DMS79 (cell line): ENCODE data around the gene ELK4.
A peak's percentile ranks its signal among the peaks of the same experiment; 100 is the strongest.

Source experiments
- DNase-seq: peaks from one replicate; lab custom pipeline; 2025; lab: John Stamatoyannopoulos, UW

The ELK4 gene

GRCh38 chr1:205595861-205596260 lies 36.0 kb downstream of the ELK4 start:
- DNase-seq, result no peak

GRCh38 chr1:205595435-205595834 lies 36.4 kb downstream of the ELK4 start:
- no peak for DNase-seq

- DNase-seq, result no peak
Measured at GRCh38 chr1:205594846-205595245, 37.0 kb downstream of the ELK4 start.

GRCh38 chr1:205593967-205594366 lies 37.8 kb downstream of the ELK4 start:
- DNase-seq, result no peak

- no peak for DNase-seq
Measured at GRCh38 chr1:205593532-205593931, 38.3 kb downstream of the ELK4 start.

GRCh38 chr1:205592443-205593003 lies 39.3 kb downstream of the ELK4 start:
- DNase-seq, result no peak

- peak; percentile 88 for DNase-seq
Measured at GRCh38 chr1:205591522-205592351, 40.1 kb downstream of the ELK4 start.

- DNase-seq, result no peak
Measured at GRCh38 chr1:205590777-205591513, 40.9 kb downstream of the ELK4 start.

- DNase-seq, result no peak
Measured at GRCh38 chr1:205590457-205590768, 41.4 kb downstream of the ELK4 start.

GRCh38 chr1:205589618-205590456 lies 42.0 kb downstream of the ELK4 start:
- no peak for DNase-seq

- DNase-seq, result no peak
Measured at GRCh38 chr1:205589046-205589445, 42.8 kb downstream of the ELK4 start.

- DNase-seq, result peak; percentile 34
Measured at GRCh38 chr1:205588636-205589035, 43.2 kb downstream of the ELK4 start.

GRCh38 chr1:205587581-205587980 lies 44.2 kb downstream of the ELK4 start:
- DNase-seq, result no peak

GRCh38 chr1:205585835-205586785 lies 45.7 kb downstream of the ELK4 start:
- no peak for DNase-seq

- DNase-seq, result no peak
Measured at GRCh38 chr1:205585169-205585834, 46.5 kb downstream of the ELK4 start.

GRCh38 chr1:205584732-205585131 lies 47.1 kb downstream of the ELK4 start:
- DNase-seq, result no peak

- DNase-seq, result no peak
Measured at GRCh38 chr1:205583461-205584130, 48.2 kb downstream of the ELK4 start.

GRCh38 chr1:205582471-205583291 lies 49.1 kb downstream of the ELK4 start:
- DNase-seq, result peak; percentile 26

- DNase-seq, result no peak
Measured at GRCh38 chr1:205582046-205582445, 49.8 kb downstream of the ELK4 start.
